Bronchial epithelial cell (primary cell): ENCODE data around the gene BACH1. TPM values are rescaled to one million over a fixed set of nuclear protein-coding genes. Genes with fewer than 3 reads are reported as not detected.
"Not testable (repeated sequence)": the region's sequence is repeated elsewhere in the genome, so short reads cannot be mapped to it uniquely, and the experiment has no call there.

Experiments
- DNase-seq: peaks from one replicate; pipeline ENCODE4 v3.0.0-alpha.2; 2010; ENCODE audit warnings: low read depth
- FAIRE-seq: peaks from 2 replicates; lab custom pipeline; 2011; peaks lifted over from hg19 to GRCh38; lab: Jason Lieb, UNC
- H3K27me3 ChIP-seq: 2 replicates; pipeline ENCODE4 v1.5.1; 2011; ENCODE audit warnings: low read length; ENCODE audit not compliant: control insufficient read depth, insufficient read depth
- H3K36me3 ChIP-seq: 2 replicates; pipeline ENCODE4 v1.5.1; 2011; ENCODE audit warnings: low read length; ENCODE audit not compliant: control insufficient read depth, insufficient read depth
- H3K4me3 ChIP-seq: 2 replicates; pipeline ENCODE4 v1.5.1; 2011; ENCODE audit warnings: mild to moderate bottlenecking, low read depth, low read length, control low read depth
- total RNA-seq: library from RNA; depleted of rRNA; stranded (reverse); fragments of >200 nt; gene quantifications from 2 replicates; pipeline ENCODE4 v1.2.1, GENCODE V29; 2014
- TF ChIP-seq, protein P1 (sequence below): IDR thresholded peaks from 2 replicates; pipeline ENCODE4 v1.5.1; 2011; ENCODE audit warnings: mild to moderate bottlenecking, moderate library complexity, low read length, control low read depth, inconsistent platforms; ENCODE audit not compliant: insufficient read depth, severe bottlenecking

The BACH1 gene
- total RNA-seq, result 60.9 and 97.7 TPM in 2 replicates

DNA sequence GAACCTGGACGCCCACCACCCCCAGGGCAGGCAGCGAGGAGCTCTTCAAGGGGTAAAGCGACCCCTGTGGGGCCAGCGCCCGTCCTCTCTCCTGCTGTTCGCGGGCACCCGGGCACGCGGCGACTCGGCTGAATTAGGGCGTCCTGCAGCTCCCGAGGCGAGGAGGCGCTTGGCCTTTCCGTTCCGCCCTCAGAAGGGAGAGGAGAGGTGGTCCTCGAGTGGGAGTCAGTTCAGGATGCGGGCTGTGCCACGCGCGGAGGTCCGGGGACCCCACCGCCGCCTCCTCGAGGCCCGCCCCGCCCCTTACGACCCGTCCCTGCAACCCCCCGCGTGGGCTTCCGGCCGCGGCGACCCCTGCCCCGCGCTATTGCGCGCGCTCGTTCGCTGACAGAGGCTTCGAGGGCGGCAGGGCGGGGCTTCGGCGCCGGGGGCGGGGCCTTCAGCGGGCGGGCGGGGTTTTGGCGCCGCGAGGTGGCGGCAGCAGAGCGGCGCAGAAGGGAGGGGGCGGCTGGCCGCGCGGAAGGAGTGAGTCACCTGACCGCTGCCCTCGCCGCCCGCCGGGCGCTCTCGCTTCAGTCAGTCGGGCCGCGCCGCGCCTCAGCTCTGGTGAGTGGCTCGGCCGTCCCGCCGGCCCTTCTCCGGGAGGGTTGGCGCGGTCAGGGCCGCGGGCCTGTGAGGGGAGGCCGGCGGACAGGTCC is at the start of gene BACH1:
TSS of gene BACH1 (plus strand) at position 575 of the 698 bp plus-strand sequence. CDS start 22,359 bp downstream, outside the sequence.
- Histone ChIP-seq H3K36me3 (no peaks in the 10 kb centered on the region), H3K4me3 (peak within 1 kb of the TSS; percentile 66), H3K27me3 (no peaks in the 10 kb centered on the region)
- DNase-seq (peak; percentile 72), FAIRE-seq (no peak)
- TF ChIP-seq, protein P1, sequence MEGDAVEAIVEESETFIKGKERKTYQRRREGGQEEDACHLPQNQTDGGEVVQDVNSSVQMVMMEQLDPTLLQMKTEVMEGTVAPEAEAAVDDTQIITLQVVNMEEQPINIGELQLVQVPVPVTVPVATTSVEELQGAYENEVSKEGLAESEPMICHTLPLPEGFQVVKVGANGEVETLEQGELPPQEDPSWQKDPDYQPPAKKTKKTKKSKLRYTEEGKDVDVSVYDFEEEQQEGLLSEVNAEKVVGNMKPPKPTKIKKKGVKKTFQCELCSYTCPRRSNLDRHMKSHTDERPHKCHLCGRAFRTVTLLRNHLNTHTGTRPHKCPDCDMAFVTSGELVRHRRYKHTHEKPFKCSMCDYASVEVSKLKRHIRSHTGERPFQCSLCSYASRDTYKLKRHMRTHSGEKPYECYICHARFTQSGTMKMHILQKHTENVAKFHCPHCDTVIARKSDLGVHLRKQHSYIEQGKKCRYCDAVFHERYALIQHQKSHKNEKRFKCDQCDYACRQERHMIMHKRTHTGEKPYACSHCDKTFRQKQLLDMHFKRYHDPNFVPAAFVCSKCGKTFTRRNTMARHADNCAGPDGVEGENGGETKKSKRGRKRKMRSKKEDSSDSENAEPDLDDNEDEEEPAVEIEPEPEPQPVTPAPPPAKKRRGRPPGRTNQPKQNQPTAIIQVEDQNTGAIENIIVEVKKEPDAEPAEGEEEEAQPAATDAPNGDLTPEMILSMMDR, result peak; percentile 70

DNA sequence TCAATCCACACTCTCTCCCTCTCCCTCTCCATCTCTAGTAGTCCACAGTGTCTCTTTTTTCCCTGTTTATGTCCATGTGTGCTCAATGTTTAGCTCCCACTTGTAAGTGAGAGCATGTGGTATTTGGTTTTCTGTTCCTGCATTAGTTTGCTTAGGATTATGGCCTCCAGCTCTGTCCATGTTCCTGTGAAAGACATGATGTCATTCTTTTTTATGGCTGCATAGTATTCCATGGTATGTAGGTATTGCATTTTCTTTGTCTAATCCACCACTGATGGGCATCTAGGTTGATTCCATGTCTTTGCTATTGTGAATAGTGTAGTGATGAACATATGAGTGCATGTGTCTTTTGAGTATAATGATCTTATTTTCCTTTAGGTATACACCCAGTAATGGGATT is 49.4 kb upstream of the BACH1 start:
- H3K36me3 ChIP-seq, H3K27me3 ChIP-seq, FAIRE-seq, DNase-seq, H3K4me3 ChIP-seq: not testable (repeated sequence)

DNA sequence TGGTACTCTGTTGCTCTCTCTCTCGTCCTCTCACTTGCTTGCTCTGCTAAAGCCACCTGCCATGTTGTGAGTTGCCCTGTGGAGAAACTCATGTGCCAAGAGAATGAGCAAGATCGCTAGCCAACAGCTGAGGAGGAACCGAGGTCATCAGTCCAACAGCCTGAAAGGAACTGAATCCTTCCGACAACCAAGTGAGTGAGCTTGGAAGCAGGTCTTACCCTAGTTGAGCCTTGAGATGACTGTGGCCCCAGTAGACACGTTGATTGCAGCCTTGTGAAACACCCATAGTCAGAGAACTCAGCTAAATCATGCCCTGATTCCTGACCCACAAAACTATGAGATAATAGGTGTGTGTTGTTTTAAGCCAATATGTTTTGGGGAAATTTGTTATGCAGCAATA is 48.1 kb upstream of the BACH1 start:
- no peak for DNase-seq
- TF ChIP-seq, protein P1, result no peak
- no peak for FAIRE-seq
- H3K4me3 ChIP-seq, result no peak overlapping the region
- no peaks in the 10 kb centered on the region for H3K27me3 ChIP-seq
- H3K36me3 ChIP-seq, result no peaks in the 10 kb centered on the region

DNA sequence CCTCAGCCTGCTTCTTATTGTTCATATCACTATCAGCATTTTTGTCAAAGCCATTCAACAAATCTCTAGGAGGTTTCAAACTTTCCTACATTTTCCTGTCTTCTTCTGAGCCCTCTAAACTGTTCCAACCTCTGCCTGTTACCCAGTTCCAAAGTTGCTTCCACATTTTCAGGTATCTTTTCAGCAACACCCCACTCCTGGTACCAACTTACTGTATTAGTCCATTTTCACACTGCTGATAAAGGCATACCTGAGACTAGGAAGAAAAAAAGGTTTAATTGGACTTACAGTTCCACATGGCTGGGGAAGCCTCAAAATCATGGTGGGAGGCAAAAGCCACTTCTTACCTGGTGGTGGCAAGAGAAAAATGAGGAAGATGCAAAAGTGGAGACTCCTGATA is 44.9 kb upstream of the BACH1 start:
- not testable (repeated sequence) for DNase-seq, FAIRE-seq, H3K36me3 ChIP-seq, H3K27me3 ChIP-seq, H3K4me3 ChIP-seq

DNA sequence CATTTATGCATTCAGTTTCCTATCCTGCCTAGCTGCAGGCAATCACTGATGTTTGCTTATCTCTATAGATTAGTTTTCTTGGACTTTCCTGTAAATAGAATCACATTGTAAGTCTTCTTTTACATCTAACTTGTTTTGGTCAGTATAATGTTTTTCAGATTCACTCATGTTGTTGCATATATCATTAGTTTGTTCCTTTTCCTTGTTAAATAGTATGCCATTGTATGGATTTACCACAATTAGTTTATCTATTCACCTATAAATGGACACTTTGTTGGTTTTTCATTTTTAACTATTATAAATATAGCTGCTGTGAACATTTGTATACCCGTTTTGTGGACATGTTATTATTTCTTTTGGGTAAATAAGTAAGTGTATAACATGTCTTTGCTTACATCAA is 44.2 kb upstream of the BACH1 start:
- DNase-seq (no peak), FAIRE-seq (no peak)
- Histone ChIP-seq H3K27me3 (no peaks in the 10 kb centered on the region), H3K36me3 (no peaks in the 10 kb centered on the region), H3K4me3 (no peak overlapping the region)
- TF ChIP-seq, protein P1, result no peak

DNA sequence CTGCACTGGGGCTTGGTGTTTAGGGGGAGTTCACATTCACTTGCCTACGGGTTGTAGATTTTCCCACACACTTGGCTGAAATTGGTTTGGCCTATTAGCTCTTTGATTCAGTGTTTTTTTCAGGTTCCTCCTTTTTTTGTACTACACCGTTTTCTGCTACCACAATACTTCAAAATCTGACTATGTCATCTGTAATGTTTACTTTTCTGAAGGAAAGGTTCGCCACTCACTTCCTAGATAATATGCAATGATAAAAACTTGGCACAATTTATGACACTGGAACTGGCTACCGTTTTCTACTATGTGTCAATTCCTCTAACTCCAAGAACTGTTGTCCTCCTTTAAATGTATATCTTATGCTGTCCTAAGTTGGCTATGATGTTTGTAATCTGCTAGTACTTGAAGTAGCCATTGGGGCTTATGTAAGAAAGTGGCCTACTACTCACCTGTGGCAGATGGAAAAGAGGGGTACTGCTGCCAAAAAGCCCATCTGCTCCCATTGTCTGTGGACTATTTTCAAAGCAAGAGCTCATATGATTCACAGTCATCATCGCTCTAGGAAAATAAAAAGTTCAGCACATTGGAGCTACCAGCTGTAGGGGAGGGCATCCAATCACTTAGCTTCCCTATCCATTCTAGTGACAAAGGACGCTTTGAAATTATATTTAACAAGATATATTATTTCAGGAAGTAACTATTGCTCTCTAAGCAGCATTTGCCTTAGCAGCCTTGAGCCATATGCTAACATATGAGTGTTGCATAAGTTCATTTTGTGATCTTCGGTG is 42.4 kb upstream of the BACH1 start:
- FAIRE-seq, result no peak
- Histone ChIP-seq H3K4me3 (no peak overlapping the region), H3K27me3 (no peaks in the 10 kb centered on the region), H3K36me3 (no peaks in the 10 kb centered on the region)
- peak; percentile 61 for DNase-seq
- TF ChIP-seq, protein P1, result no peak
